HEK293T (cell line): ENCODE data around the gene FAM3C.
"Not testable (repeated sequence)": the region's sequence is repeated elsewhere in the genome, so short reads cannot be mapped to it uniquely, and the experiment has no call there.

ENCODE experiments used
- CTCF ChIA-PET: fragments of 350-600 bp; formaldehyde crosslinking; extraction: SDS; loops from one replicate; lab custom pipeline; 2021; ENCODE audit warnings: antibody characterized with exemption, inconsistent platforms; lab: Yijun Ruan, JAX
- POLR2A ChIA-PET: fragments of 350-600 bp; formaldehyde crosslinking; extraction: SDS; loops from one replicate; lab custom pipeline; 2020; ENCODE audit warnings: antibody characterized with exemption, inconsistent platforms; lab: Yijun Ruan, JAX
- DNase-seq: peaks from one replicate; pipeline ENCODE4 v3.0.0; 2012; ENCODE audit warnings: mixed read lengths; ENCODE audit errors: extremely low spot score
- ARNT ChIP-seq: fragments of 450-650 bp; IDR thresholded peaks from 2 replicates; pipeline ENCODE4 v1.6.1; 2017; ENCODE audit warnings: mild to moderate bottlenecking
- BHLHE40 ChIP-seq: fragments of 450-650 bp; IDR thresholded peaks from 2 replicates; pipeline ENCODE4 v1.6.1; 2016; ENCODE audit warnings: mild to moderate bottlenecking, moderate library complexity, borderline replicate concordance
- CTBP1 ChIP-seq: fragments of 450-650 bp; IDR thresholded peaks from 2 replicates; pipeline ENCODE4 v1.6.1; 2016; ENCODE audit warnings: borderline replicate concordance
- ELF4 ChIP-seq: fragments of 450-650 bp; IDR thresholded peaks from 2 replicates; pipeline ENCODE4 v1.6.1; 2017; ENCODE audit warnings: antibody characterized with exemption
- FOXA1 ChIP-seq: fragments of 450-650 bp; IDR thresholded peaks from 2 replicates; pipeline ENCODE4 v1.6.1; 2016; ENCODE audit warnings: mild to moderate bottlenecking
- FOXK2 ChIP-seq: fragments of 450-650 bp; IDR thresholded peaks from 2 replicates; pipeline ENCODE4 v1.6.1; 2016; ENCODE audit warnings: mild to moderate bottlenecking
- FOXM1 ChIP-seq: fragments of 450-650 bp; IDR thresholded peaks from 2 replicates; pipeline ENCODE4 v1.6.1; 2017; ENCODE audit warnings: mild to moderate bottlenecking, borderline replicate concordance
- HDGF ChIP-seq: fragments of 450-650 bp; IDR thresholded peaks from 2 replicates; pipeline ENCODE4 v1.6.1; 2017; ENCODE audit warnings: antibody characterized with exemption, borderline replicate concordance
- L3MBTL2 ChIP-seq: fragments of 450-650 bp; conservative IDR thresholded peaks from 2 replicates; pipeline ENCODE4 v1.6.1; 2016; ENCODE audit warnings: mild to moderate bottlenecking
- LEF1 ChIP-seq: fragments of 450-650 bp; IDR thresholded peaks from 2 replicates; pipeline ENCODE4 v1.6.1; 2017; ENCODE audit warnings: mild to moderate bottlenecking, borderline replicate concordance
- NFRKB ChIP-seq: fragments of 450-650 bp; IDR thresholded peaks from 2 replicates; pipeline ENCODE4 v1.6.1; 2016; ENCODE audit warnings: mild to moderate bottlenecking, moderate library complexity
- SP1 ChIP-seq: fragments of 450-650 bp; IDR thresholded peaks from 2 replicates; pipeline ENCODE4 v1.6.1; 2017
- SUZ12 ChIP-seq: fragments of 450-650 bp; IDR thresholded peaks from 2 replicates; pipeline ENCODE4 v1.6.1; 2016; ENCODE audit warnings: mild to moderate bottlenecking
- TARDBP ChIP-seq: fragments of 450-650 bp; IDR thresholded peaks from 2 replicates; pipeline ENCODE4 v1.6.1; 2016
- ZNF384 ChIP-seq: fragments of 450-650 bp; IDR thresholded peaks from 2 replicates; pipeline ENCODE4 v1.6.1; 2016
- TF ChIP-seq, protein P1 (sequence below): fragments of 450-650 bp; IDR thresholded peaks from 2 replicates; pipeline ENCODE4 v1.6.1; 2016

Gene FAM3C

DNA sequence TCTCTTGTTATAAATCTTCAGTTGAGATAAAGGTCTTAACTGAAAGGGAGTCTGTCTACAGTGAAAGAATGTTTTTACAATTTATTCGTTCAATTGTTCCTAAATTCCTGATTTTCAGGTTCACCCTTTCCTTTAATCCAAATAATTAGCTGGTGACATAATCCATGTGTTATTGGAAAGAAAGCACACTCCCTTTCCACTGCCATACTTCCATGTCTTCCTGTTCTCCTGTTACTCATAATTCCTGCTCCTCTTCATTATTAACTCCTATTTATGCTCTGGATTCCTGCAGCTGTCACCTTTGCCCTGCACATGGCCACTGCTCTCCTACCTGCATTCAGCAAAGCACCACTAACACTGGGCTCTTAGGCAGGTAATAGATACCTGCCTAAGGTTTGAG lies 40.0 kb upstream of the FAM3C start:
- CTCF ChIA-PET = no interaction called here
- TF ChIP-seq, protein P1, sequence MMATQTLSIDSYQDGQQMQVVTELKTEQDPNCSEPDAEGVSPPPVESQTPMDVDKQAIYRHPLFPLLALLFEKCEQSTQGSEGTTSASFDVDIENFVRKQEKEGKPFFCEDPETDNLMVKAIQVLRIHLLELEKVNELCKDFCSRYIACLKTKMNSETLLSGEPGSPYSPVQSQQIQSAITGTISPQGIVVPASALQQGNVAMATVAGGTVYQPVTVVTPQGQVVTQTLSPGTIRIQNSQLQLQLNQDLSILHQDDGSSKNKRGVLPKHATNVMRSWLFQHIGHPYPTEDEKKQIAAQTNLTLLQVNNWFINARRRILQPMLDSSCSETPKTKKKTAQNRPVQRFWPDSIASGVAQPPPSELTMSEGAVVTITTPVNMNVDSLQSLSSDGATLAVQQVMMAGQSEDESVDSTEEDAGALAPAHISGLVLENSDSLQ = no peak
- no peak for DNase-seq
- POLR2A ChIA-PET = no interaction called here

DNA sequence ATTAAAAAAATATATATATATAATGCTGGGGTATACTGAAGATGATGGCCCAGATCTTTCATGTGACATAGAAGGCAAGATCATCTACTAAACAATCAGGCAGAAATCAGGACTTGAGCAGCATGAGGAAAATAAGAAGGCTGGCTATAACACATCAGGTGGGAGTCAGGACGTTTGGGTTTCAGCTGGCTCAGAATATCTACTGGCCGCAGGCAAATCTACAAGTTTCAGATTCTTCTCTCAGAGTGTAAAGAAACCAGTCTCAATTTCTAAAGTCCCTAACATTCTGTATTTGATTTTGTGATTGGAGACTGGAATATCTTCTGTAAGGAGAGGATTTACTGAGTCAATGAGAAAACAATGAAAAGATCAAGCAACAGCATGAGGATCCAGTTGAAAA lies 37.7 kb upstream of the FAM3C start:
- CTCF ChIA-PET = no interaction called here
- POLR2A ChIA-PET = no interaction called here
- TF ChIP-seq L3MBTL2 (no peak), NFRKB (no peak), ARNT (no peak), ELF4 (no peak), ZNF384 (no peak)
- DNase-seq = no peak

DNA sequence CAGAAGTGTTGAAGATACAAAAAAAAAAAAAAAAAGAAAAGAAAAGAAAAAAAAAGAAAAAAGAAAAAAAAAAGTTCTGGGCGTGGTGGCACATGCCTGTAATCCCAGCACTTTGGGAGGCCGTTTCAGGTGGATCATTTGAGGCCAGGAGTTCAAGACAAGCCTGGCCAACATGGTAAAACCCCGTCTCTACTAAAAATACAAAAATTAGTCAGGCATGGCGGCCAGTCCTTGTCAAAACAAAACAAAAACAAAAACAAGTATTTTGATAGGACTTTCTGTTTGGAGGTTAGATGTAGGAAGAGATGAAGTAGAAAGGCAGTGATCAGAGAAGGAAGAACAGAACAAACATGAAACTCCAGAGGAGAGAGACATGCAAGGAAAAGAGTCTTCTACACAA lies 36.4 kb upstream of the FAM3C start:
- CTCF ChIA-PET, POLR2A ChIA-PET, DNase-seq: not testable (repeated sequence)

DNA sequence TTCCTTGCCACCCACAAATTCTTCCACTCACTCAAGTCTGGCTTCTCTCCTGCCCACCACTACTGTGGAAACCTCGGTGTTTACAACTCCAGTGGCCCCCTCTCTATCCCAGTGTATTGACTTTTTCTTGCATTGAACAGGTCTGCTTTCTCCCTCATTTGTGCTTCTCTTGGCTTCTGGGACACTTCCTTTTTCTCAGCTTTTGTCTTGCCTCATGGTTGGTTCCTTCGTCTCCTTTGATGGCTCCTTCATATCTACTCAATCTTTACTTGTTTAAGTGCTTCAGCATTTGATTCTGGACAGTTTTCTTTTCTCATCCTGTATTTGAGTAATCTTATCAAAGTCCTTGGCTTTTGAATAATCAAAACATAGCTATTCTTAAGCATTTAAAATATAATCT lies 35.9 kb upstream of the FAM3C start:
- ChIA-PET CTCF (no interaction called here), POLR2A (no interaction called here)
- DNase-seq = no peak
- TF ChIP-seq, protein P1 = no peak
- TF ChIP-seq ARNT (no peak), BHLHE40 (no peak), CTBP1 (no peak), FOXK2 (no peak), FOXM1 (no peak), ELF4 (no peak), LEF1 (no peak), L3MBTL2 (no peak)

DNA sequence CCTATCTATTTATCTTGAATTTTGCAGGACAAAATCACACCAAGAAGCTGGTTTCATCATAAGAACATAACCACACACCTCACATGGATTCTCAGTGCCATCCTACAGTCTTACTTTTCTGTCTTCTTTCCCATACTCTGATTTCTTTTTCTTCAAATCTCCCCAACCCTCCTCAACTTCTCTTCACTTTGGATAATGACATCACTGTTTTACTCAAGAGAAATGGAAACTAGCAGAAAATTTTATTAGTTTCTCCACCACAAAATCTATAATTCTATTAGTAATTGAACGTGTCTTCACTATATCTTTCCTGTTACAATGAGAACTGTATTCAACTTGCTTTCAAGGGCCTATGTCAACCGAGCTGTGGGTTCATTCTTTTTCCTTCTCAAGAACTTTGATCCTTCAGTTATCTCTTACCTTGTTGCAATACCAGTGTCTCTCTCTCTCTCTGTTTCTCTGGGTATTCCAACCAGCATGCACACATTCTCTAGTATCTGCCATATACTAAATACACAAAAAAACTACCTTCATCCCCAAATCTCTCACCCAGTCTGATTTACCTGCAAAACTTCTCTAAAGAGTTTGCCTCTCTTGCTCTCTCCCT lies 35.4 kb upstream of the FAM3C start:
- ChIA-PET POLR2A (no interaction called here), CTCF (no interaction called here)
- TF ChIP-seq CTBP1 (no peak), L3MBTL2 (no peak), ZNF384 (no peak), FOXK2 (no peak), SUZ12 (no peak), SP1 (no peak), HDGF (no peak), NFRKB (no peak)
- DNase-seq = no peak

DNA sequence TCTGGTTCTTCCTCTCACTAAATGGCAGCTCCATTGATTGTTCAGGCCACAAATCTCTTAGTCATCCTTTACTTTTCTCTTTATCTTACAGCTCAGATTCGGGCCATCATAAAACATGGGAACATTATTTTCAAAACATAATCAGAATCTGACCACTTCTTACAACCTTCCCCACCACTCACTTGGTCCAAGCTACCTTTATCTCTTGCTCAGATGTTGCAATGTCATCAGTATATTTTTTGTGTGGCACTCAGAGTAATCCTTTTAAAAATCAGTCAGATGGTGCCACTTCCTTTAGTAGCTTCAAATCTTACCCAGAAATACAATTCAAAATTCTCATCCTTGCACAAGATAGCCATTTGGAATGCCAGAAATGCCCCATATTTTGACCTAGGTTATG lies 34.5 kb upstream of the FAM3C start:
- ChIA-PET CTCF (no interaction called here), POLR2A (no interaction called here)
- TF ChIP-seq TARDBP (no peak), ELF4 (no peak), LEF1 (no peak), BHLHE40 (no peak), SUZ12 (no peak), FOXA1 (no peak), ARNT (no peak), NFRKB (no peak), FOXK2 (no peak), ZNF384 (no peak), SP1 (no peak), CTBP1 (no peak), L3MBTL2 (no peak), FOXM1 (no peak), HDGF (no peak)
- TF ChIP-seq, protein P1 = no peak
- DNase-seq = no peak

DNA sequence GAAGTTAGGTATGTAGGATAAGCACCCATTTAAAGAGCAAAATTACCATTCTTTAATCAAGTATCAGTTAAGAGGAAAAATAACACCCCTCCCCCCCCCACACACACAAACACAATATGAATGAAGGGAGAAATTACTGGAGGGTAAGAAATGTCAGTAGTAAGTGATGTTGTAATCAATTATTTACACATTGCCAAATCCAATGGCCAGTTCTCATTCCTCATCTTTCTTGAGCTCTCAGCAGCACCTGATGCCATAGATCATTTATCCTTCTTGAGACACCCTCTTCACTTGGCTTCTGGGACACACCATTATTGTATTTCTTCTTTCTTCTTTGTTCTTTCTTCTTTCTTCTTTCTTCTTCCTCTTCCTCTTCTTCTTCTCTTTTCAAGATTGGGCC lies 33.7 kb upstream of the FAM3C start:
- no peak for TF ChIP-seq FOXA1
- TF ChIP-seq ELF4 = no peak
- TF ChIP-seq SUZ12 = no peak
- TF ChIP-seq NFRKB = no peak
- TF ChIP-seq TARDBP = no peak
- no peak for TF ChIP-seq LEF1
- TF ChIP-seq CTBP1 = no peak
- no peak for TF ChIP-seq BHLHE40
- no peak for TF ChIP-seq SP1
- TF ChIP-seq, protein P1 = no peak
- no peak for TF ChIP-seq L3MBTL2
- no peak for TF ChIP-seq FOXK2
- no peak for TF ChIP-seq FOXM1
- TF ChIP-seq ARNT = no peak
- TF ChIP-seq ZNF384 = no peak
- no peak for TF ChIP-seq HDGF
- DNase-seq = no peak
- ChIA-PET POLR2A (no interaction called here), CTCF (no interaction called here)
